ENCODE measurements around the gene RGS13. TPM values are rescaled to one million over a fixed set of nuclear protein-coding genes. Genes with fewer than 3 reads are reported as not detected.

RGS13 gene
- total RNA-seq, 1 donor from 2014 or later: 0.60 TPM

DNA sequence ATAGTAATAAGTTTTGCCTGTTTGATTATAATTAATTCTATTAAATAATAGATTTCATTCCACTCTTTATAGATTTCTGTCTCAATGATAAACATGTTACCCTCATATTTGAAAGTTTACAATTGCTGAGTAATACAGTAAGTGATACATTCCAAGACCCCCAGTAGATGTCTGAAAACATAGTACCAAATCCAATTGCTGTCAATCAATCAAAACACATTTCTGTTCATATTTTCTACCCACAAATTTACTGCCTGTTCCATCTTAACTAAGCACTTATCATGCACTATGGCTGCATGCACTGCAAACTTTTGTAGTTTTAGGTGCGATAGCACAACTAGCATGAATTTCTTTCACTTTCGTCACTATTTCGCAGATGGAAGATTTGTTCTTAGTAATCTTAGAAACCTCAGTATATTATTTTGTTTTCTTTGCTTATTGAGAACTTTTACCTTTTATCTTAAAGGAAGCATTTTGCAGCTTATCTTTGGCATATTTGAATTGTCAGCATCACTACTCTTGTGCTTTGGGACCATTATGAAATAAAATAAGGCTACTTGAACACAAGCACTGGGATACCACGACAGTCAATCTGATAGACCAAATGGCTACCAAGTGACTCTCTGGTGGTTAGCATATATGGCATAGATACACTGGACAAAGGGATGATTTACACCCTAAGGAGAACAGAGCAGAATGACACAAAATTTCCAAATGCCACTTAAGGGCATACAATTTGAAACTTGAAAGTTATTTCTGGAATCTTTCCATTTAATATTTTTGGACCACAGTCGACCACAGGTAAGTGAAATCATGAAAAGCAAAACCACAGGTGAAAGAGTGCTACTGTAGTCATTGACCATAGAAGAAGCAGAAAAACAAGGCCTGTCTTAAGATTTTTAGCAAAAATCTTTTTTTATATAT is 67.6 kb downstream of the RGS13 start:
- DNase-seq (no peak), ATAC-seq (ENCODE audit: low read depth) (no peak)
- Mint-ChIP-seq H3K36me3 (ENCODE audit: low read depth) (no peaks in the 10 kb centered on the region), H3K27me3 (peaks cover 2% of the 10 kb centered on the region), H3K27ac (no peak overlapping the region), H3K9me3 (no peaks in the 10 kb centered on the region), H3K4me3 (no peak overlapping the region), H3K4me1 (peaks cover 3% of the 10 kb centered on the region)
- ChIA-PET POLR2A (no interaction called here), CTCF (no interaction called here)
- intact Hi-C loops (cut with micrococcal nuclease): no loop called here
- TF ChIP-seq CTCF (IDR thresholded peaks at IDR 0.05): no peak

DNA sequence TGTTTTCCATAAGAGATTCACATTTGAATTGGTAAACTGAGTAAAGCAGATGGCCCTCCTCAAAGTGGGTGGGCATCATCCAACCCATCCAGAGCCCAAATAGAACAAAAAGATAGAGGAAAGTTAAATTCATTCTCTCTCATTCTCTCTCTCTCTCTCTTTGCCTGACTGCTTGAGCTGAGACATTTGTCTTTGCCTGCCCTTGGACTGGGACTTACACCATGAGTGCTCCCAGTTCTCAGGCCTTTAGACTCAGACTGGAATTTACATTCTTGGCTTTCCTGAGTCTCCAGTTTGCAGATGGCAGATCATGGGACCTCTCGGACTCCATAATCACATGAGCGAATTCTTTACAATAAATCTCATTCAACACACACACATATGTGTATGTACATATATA is 69.6 kb downstream of the RGS13 start:
- ChIA-PET CTCF (no interaction called here), POLR2A (no interaction called here)
- TF ChIP-seq CTCF (IDR thresholded peaks at IDR 0.05): no peak
- no peak for DNase-seq
- ATAC-seq (ENCODE audit: low read depth): no peak
- Mint-ChIP-seq H3K4me3 (no peak overlapping the region), H3K4me1 (peaks cover 3% of the 10 kb centered on the region), H3K9me3 (no peaks in the 10 kb centered on the region), H3K27ac (no peak overlapping the region), H3K27me3 (no peaks in the 10 kb centered on the region), H3K36me3 (ENCODE audit: low read depth) (no peaks in the 10 kb centered on the region)
- intact Hi-C loops (cut with micrococcal nuclease): no loop called here

DNA sequence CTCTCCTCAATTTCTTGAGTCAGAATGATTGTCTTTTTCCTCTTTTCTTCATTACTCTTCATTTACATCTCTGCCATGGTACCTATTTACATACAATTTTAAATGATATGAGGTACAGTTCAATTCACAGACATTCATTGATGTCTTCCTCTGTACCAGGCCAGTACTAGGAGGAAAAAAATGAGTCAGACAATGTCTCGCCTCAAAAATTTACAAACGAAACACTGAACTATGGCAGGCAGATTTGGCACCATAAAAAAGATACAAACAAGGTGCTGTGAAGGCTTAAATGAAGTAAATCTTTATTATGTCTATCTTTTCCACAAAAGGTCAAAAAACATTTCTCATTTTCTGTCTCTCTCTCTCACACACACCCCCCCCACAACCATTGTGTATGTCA is 71.0 kb downstream of the RGS13 start:
- no peak for TF ChIP-seq CTCF (IDR thresholded peaks at IDR 0.05)
- no peak for ATAC-seq (ENCODE audit: low read depth)
- H3K4me3 Mint-ChIP-seq: no peak overlapping the region
- H3K27me3 Mint-ChIP-seq: no peaks in the 10 kb centered on the region
- CTCF ChIA-PET: no interaction called here
- H3K9me3 Mint-ChIP-seq: no peaks in the 10 kb centered on the region
- no peak overlapping the region for H3K27ac Mint-ChIP-seq
- DNase-seq: no peak
- POLR2A ChIA-PET: no interaction called here
- intact Hi-C loops (cut with micrococcal nuclease): no loop called here
- peaks cover 3% of the 10 kb centered on the region for H3K4me1 Mint-ChIP-seq
- H3K36me3 Mint-ChIP-seq (ENCODE audit: low read depth): no peaks in the 10 kb centered on the region

GRCh38 chr1:192707978-192708547 is 72.1 kb downstream of the RGS13 start:
- peaks cover 3% of the 10 kb centered on the region for H3K4me1 Mint-ChIP-seq
- no peaks in the 10 kb centered on the region for H3K27me3 Mint-ChIP-seq
- intact Hi-C loops (cut with micrococcal nuclease): no loop called here
- ATAC-seq (ENCODE audit: low read depth) (no peak), DNase-seq (no peak)
- no peaks in the 10 kb centered on the region for H3K9me3 Mint-ChIP-seq
- CTCF ChIA-PET: no interaction called here
- H3K27ac Mint-ChIP-seq: no peak overlapping the region
- no peaks in the 10 kb centered on the region for H3K36me3 Mint-ChIP-seq (ENCODE audit: low read depth)
- TF ChIP-seq CTCF (IDR thresholded peaks at IDR 0.05): no peak
- POLR2A ChIA-PET: no interaction called here
- no peak overlapping the region for H3K4me3 Mint-ChIP-seq

DNA sequence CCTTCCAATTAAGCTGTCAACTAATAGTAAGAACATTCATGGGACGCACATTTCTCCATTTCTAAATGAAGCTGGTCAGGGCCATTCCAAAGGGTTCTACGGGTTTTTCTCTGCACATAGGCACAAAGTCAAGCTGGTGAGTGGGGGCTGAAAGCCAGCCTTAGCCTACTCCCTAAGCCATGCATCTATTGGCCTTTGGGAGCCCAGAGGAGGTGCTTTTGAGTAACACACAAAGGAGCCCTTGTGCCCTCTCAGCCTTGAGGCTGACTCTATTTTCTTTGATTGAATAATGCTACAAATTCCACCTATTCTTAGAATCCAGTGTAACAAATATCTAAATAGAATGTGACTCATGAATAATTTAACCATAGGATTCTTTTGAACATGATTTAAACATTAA is 73.6 kb downstream of the RGS13 start:
- CTCF ChIA-PET: no interaction called here
- no peak for TF ChIP-seq CTCF (IDR thresholded peaks at IDR 0.05)
- intact Hi-C loops (cut with micrococcal nuclease): no loop called here
- H3K4me1 Mint-ChIP-seq: no peaks in the 10 kb centered on the region
- ATAC-seq (ENCODE audit: low read depth) (no peak), DNase-seq (no peak)
- no peak overlapping the region for H3K4me3 Mint-ChIP-seq
- POLR2A ChIA-PET: no interaction called here
- H3K9me3 Mint-ChIP-seq: no peaks in the 10 kb centered on the region
- H3K36me3 Mint-ChIP-seq (ENCODE audit: low read depth): no peaks in the 10 kb centered on the region
- H3K27me3 Mint-ChIP-seq: no peaks in the 10 kb centered on the region
- no peak overlapping the region for H3K27ac Mint-ChIP-seq

Other genes with a start within 250 kb of the RGS13 start
- 52.9 and 56.8 TPM in 2 replicates for gene RGS1, start 60.4 kb upstream of the RGS13 start, total RNA-seq
- 31.1 and 32.7 TPM in 2 replicates for gene RGS2, start 172.9 kb downstream of the RGS13 start, total RNA-seq

Measured in activated B cell treated with CpG ODN at 0.5 μM for 24 hours (primary cell).